Ovary (tissue), 9 donors: ENCODE results near the gene ZNF724. TPM values are rescaled to one million over a fixed set of nuclear protein-coding genes. Genes with fewer than 3 reads are reported as not detected.

Experiments
- DNase-seq, 5 donors: peaks; one replicate each; pipeline ENCODE4 v3.0.0-alpha.2; 2019 to 2020
- H3K27ac ChIP-seq, 2 donors: fragments of 200-600 bp; one replicate each; pipeline versions ENCODE4 v1.5.1 to v1.8.0; 2019 to 2022
- H3K27me3 ChIP-seq: fragments of 200-600 bp; one replicate; pipeline ENCODE4 v1.8.0; 2022
- H3K36me3 ChIP-seq: fragments of 200-600 bp; sonication (generic); one replicate; pipeline ENCODE4 v1.5.1; 2019
- H3K4me1 ChIP-seq: one replicate; pipeline ENCODE4 v1.8.1; 2013; ENCODE audit warnings: mild to moderate bottlenecking, moderate library complexity; ENCODE audit not compliant: insufficient read depth
- H3K4me3 ChIP-seq: fragments of 200-600 bp; sonication (generic); one replicate; pipeline ENCODE4 v1.5.1; 2017
- H3K9me3 ChIP-seq, 2 donors: fragments of 200-600 bp in 1 of 2; sonication (generic) in 1 of 2; one replicate each; pipeline versions ENCODE4 v1.5.1 to v1.8.1; 2013 to 2019; ENCODE audit warnings: mild to moderate bottlenecking in 1 of 2, moderate library complexity in 1 of 2
- EP300 ChIP-seq: sonication (generic); formaldehyde crosslinking; IDR thresholded peaks from one replicate; pipeline ENCODE4 v1.6.1; 2017; ENCODE audit warnings: antibody characterized with exemption
- POLR2A ChIP-seq: fragments of 450-650 bp; IDR thresholded peaks from one replicate; pipeline ENCODE4 v1.6.1; 2017; ENCODE audit warnings: antibody characterized with exemption, mild to moderate bottlenecking, moderate library complexity
- WGBS, 3 donors: extraction: QIAGEN DNeasy Blood & Tissue Kit in 1 of 3; methylation state at CpG; one replicate each; pipeline versions ENCODE4 v1.1.5 to v1.1.7; 2013 to 2017; 5-methylcytosine and 5-hydroxymethylcytosine counted together
- intact Hi-C, 4 donors: fragments of 100-400 bp; cut with DNase I; formaldehyde crosslinking; loops; one replicate each; pipeline versions ENCODE4 v1.11.0 to v1.15.1; 2022 to 2023
- polyA plus RNA-seq, 2 donors: library from polyadenylated mRNA; stranded (reverse); fragments of 200-250 nt in 1 of 2; fragments of 350-450 nt in 1 of 2; fragmentation: Illumina TruSeq in 1 of 2; extraction: RNeasy Lipid Tissue Mini Kit (QIAGEN cat#74804) in 1 of 2; gene quantifications; one replicate each; pipeline ENCODE4 v1.2.3, GENCODE V29; 2013 to 2014
- small RNA-seq: library from RNA; depleted of rRNA; stranded (forward); fragments of <200 nt; gene quantifications from one replicate; pipeline ENCODE3, GENCODE V24; 2016
- total RNA-seq, 7 donors: library from RNA; depleted of rRNA in 2 of 7; stranded (reverse); fragments of >200 nt in 2 of 7; fragmentation: NEBNext Ultra II Directional in 3 of 7; extraction: Animal tissue kit (Norgen Biotek cat#: 25700) in 3 of 7; gene quantifications; one replicate each; pipeline versions ENCODE4 v1.1.0 to v1.2.4, GENCODE V29; 2016 to 2023
- TF ChIP-seq, protein P1 (sequence below), 3 donors: fragments of 450-650 bp in 2 of 3; fragments of 200-600 bp in 1 of 3; IDR thresholded peaks; one replicate each; pipeline versions ENCODE4 v1.5.1 to v1.8.0; 2016 to 2022; ENCODE audit warnings: antibody characterized with exemption in 3 of 3, mild to moderate bottlenecking in 1 of 3
- donor health status: DM: no; HTN: no; CAD: no; lungs with moderate emphysema.
- donor health status: DM: no; HTN: no; CAD: no.
- donor health status: Bipolar disorder and iron deficiency.
- donor health status: DM: yes; HTN: yes; CAD: no.
- donor health status: DM: no; HTN: no; CAD: no.
- donor health status: DM: yes; HTN: yes; CAD: no.

Gene ZNF724
- total and polyA plus RNA-seq, 9 donors = 0.58 to 2.2 (median 1.7) TPM; not detected in 1

DNA sequence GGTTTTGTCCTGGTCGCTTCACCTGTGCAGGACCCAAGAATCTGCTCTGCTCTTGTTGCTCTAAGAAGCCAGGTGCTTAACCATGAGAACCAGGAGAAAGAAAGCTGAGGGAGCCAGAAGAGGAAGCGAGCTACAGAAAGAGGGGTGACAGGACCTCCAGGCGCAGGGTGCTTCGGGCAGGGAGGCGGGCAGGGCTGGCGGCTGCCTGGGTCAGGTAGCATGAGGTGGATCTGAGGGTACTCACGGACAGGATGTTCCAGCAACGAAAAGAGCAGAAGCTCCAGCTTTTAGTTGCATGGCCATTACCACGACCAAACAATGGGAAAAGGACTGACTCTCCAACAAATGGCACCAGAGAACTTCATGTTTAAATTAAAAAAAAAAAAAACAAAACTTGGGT is 59.9 kb downstream of the ZNF724 start:
- H3K4me3 ChIP-seq = no peak overlapping the region
- H3K36me3 ChIP-seq = no peaks in the 10 kb centered on the region
- TF ChIP-seq, protein P1, sequence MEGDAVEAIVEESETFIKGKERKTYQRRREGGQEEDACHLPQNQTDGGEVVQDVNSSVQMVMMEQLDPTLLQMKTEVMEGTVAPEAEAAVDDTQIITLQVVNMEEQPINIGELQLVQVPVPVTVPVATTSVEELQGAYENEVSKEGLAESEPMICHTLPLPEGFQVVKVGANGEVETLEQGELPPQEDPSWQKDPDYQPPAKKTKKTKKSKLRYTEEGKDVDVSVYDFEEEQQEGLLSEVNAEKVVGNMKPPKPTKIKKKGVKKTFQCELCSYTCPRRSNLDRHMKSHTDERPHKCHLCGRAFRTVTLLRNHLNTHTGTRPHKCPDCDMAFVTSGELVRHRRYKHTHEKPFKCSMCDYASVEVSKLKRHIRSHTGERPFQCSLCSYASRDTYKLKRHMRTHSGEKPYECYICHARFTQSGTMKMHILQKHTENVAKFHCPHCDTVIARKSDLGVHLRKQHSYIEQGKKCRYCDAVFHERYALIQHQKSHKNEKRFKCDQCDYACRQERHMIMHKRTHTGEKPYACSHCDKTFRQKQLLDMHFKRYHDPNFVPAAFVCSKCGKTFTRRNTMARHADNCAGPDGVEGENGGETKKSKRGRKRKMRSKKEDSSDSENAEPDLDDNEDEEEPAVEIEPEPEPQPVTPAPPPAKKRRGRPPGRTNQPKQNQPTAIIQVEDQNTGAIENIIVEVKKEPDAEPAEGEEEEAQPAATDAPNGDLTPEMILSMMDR (IDR thresholded peaks at IDR 0.05) = no peak
- TF ChIP-seq EP300 = no peak
- no peak for TF ChIP-seq POLR2A
- DNase-seq = no peak
- 84 to 87% (median 87%) methylated on average over 9 of the region's 9 CpGs for WGBS, 3 donors
- H3K27me3 ChIP-seq = no peaks in the 10 kb centered on the region
- no peaks in the 10 kb centered on the region for H3K4me1 ChIP-seq
- no peak overlapping the region for H3K27ac ChIP-seq
- intact Hi-C loops = no loop called here
- no peaks in the 10 kb centered on the region for H3K9me3 ChIP-seq

DNA sequence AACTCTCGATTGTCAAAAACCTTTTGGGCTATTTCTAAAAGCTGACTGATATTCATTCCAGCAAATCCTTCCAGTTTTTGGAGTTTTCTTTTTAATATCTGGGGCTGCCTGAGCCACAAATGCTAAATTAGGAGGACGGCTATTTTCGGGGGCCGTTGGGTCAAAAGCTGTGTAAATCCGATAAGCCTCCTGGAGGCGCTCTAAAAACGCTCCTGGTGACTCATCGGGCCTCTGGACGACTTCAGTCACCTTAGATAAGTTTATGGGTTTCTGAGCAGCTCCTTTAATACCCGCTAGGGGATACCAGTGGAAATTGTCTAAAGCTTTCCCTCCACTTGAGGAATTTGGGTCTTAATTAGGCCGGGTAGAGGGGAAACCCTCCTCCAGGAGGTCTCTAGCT is 66.9 kb downstream of the ZNF724 start:
- Histone ChIP-seq H3K27me3 (no peaks in the 10 kb centered on the region), H3K27ac (no peak overlapping the region), H3K4me1 (no peaks in the 10 kb centered on the region), H3K4me3 (no peak overlapping the region), H3K9me3 (no peaks in the 10 kb centered on the region), H3K36me3 (no peaks in the 10 kb centered on the region)
- intact Hi-C loops = no loop called here
- no peak for DNase-seq
- 64 to 80% (median 71%) methylated on average over 11 of the region's 11 CpGs for WGBS, 3 donors
- TF ChIP-seq POLR2A (no peak), EP300 (no peak)
- TF ChIP-seq, protein P1 (IDR thresholded peaks at IDR 0.05) = no peak

Small RNA genes within 50 kb of the gene (small RNA-seq; reads per million reads assigned to genes)
- gene VN1R91P = not detected

Other genes starting within 250 kb of the ZNF724 start
- 10 to 100 TPM in 1 of 7 donors, 1 to 10 TPM in 6; 2.2 to 10.3 (median 5.8) TPM for gene ZNF728, start 247.2 kb downstream of the ZNF724 start, total RNA-seq
- gene ZNF728, start 247.2 kb downstream of the ZNF724 start, polyA plus RNA-seq = 1 to 10 TPM in 1 of 2 donors, under 1 TPM in 1; 0.67 to 1.2 TPM
- 1 to 10 TPM in 4 of 7 donors, under 1 TPM in 3; 0.57 to 4.5 (median 1.5) TPM for gene ZNF730, start 133.4 kb downstream of the ZNF724 start, total RNA-seq
- gene ZNF730, start 133.4 kb downstream of the ZNF724 start, polyA plus RNA-seq = under 1 TPM; 0.54 to 0.85 TPM
- 10 to 100 TPM; 50.9 to 85.6 (median 71.5) TPM for gene ZNF91, start 145.1 kb upstream of the ZNF724 start, total RNA-seq
- gene ZNF91, start 145.1 kb upstream of the ZNF724 start, polyA plus RNA-seq = 10 to 100 TPM; 13.2 to 23.2 TPM